Activated CD8-positive, alpha-beta memory T cell treated with anti-CD3 and anti-CD28 coated beads for 1 hour (primary cell): Measurements from ENCODE around the gene HYI.

ENCODE experiments used
- DNase-seq, 2 donors: peaks; one replicate each; pipeline ENCODE4 v3.0.0-alpha.2; 2020; ENCODE audit warnings: low read depth in 1 of 2; ENCODE audit errors: extremely low read depth in 1 of 2

Gene HYI

GRCh38 chr1:43404353-43404752 is 49.4 kb downstream of the HYI start:
- DNase-seq: no peak

GRCh38 chr1:43402089-43402865 is 51.5 kb downstream of the HYI start:
- DNase-seq: no peak
